Motor neuron (in vitro differentiated cells): ENCODE results near the gene VPS8. TPM values are rescaled to one million over a fixed set of nuclear protein-coding genes. Genes with fewer than 3 reads are reported as not detected.

Experiments used
- ATAC-seq, 8 experiments: fragments of 200-7000 bp; cut with Tn5 transposase; replicated peaks in 6 of 8; 2 replicates each; pipeline ENCODE4 v1.8.0; 2021; ENCODE audit warnings: mild to moderate bottlenecking in 8 of 8, moderate library complexity in 8 of 8
- H3K27ac ChIP-seq, 2 donors: fragments of 250-450 bp; sonication (Bioruptor Pico); 2 replicates each; pipeline ENCODE4 v1.9.0; 2021; ENCODE audit warnings: antibody characterized with exemption in 2 of 2, mild to moderate bottlenecking in 2 of 2, moderate library complexity in 1 of 2
- H3K4me1 ChIP-seq, 2 donors: fragments of 250-450 bp; sonication (Bioruptor Pico); replicated peaks in 1 of 2; 2 replicates each; pipeline ENCODE4 v1.6.1; 2021; ENCODE audit warnings: antibody characterized with exemption in 2 of 2, mild to moderate bottlenecking in 2 of 2, moderate library complexity in 1 of 2
- H3K4me3 ChIP-seq, 5 donors: fragments of 250-450 bp; sonication (Bioruptor Pico); 2 replicates each; pipeline ENCODE4 v1.9.0; 2021; ENCODE audit warnings: antibody characterized with exemption in 5 of 5, mild to moderate bottlenecking in 5 of 5, moderate library complexity in 4 of 5
- WGBS, 10 experiments: fragments of 450-650 bp; shearing (Covaris generic); methylation state at CpG; one replicate each; pipeline ENCODE4 v1.0.0; 2022; 5-methylcytosine and 5-hydroxymethylcytosine counted together
- in situ Hi-C, 9 experiments: fragments of 400-800 bp; cut with MboI; loops; one replicate each; pipeline ENCODE4 v1.15.0; 2021; ENCODE audit warnings: low sequenced_read_pairs in 9 of 9, low pct_unique_long_range_greater_than_20kb in 2 of 9; ENCODE audit not compliant: unreplicated experiment in 9 of 9
- total RNA-seq, 8 experiments: library from RNA; unstranded; fragments of 300-600 nt; gene quantifications; 2 replicates each; pipeline versions ENCODE4 v1.2.3 to v1.2.4, GENCODE V29; 2022

The VPS8 gene
- total RNA-seq, 8 experiments from 2014 or later: 32.0 to 86.0 (median 56.7) TPM

- Histone ChIP-seq H3K4me3 (no peak overlapping the region), H3K27ac (no peak overlapping the region), H3K4me1 (peaks cover 0 to 6% of the 10 kb centered on the region in 2 donors)
- in situ Hi-C loops: no loop called here
- 17 to 100% (median 100%) methylated on average over 1 to 2 of the region's 4 CpGs; no CpG with 5 or more reads in 4 of the 10 experiments for WGBS, 10 experiments
- no peak for ATAC-seq
Measured at GRCh38 chr3:185046603-185047002, 234.6 kb downstream of the VPS8 start.

GRCh38 chr3:185049710-185050109, 237.7 kb downstream of the VPS8 start:
- no peak overlapping the region for H3K27ac ChIP-seq
- 88 to 100% (median 96%) methylated on average over 1 to 4 of the region's 4 CpGs; no CpG with 5 or more reads in 3 of the 10 experiments for WGBS, 10 experiments
- in situ Hi-C loops: no loop called here
- no peaks in the 10 kb centered on the region for H3K4me1 ChIP-seq
- ATAC-seq: no peak
- H3K4me3 ChIP-seq: no peak overlapping the region

- ATAC-seq: no peak
- 77 to 100% (median 96%) methylated on average over 1 to 6 of the region's 8 CpGs; no CpG with 5 or more reads in 4 of the 10 experiments for WGBS, 10 experiments
- in situ Hi-C loops: no loop called here
Measured at GRCh38 chr3:185051801-185052200, 239.8 kb downstream of the VPS8 start.

GRCh38 chr3:185052631-185053030, 240.7 kb downstream of the VPS8 start:
- Histone ChIP-seq H3K4me1 (no peaks in the 10 kb centered on the region), H3K4me3 (no peak overlapping the region), H3K27ac (no peak overlapping the region)
- ATAC-seq: no peak
- in situ Hi-C loops: no loop called here
- 60 to 100% (median 86%) methylated on average over 1 to 6 of the region's 6 CpGs; no CpG with 5 or more reads in 2 of the 10 experiments for WGBS, 10 experiments

More at GRCh38 chr3:185051801-185052200, 239.8 kb downstream of the VPS8 start:
- Histone ChIP-seq H3K4me1 (no peaks in the 10 kb centered on the region), H3K4me3 (no peak overlapping the region), H3K27ac (no peak overlapping the region)

GRCh38 chr3:185056908-185057307, 244.9 kb downstream of the VPS8 start:
- in situ Hi-C loops: no loop called here
- no peak overlapping the region for H3K27ac ChIP-seq
- no peaks in the 10 kb centered on the region for H3K4me1 ChIP-seq
- no peak for ATAC-seq
- no peak overlapping the region for H3K4me3 ChIP-seq
- 64 to 93% (median 87%) methylated on average over 1 to 2 of the region's 2 CpGs; no CpG with 5 or more reads in 1 of the 10 experiments for WGBS, 10 experiments

GRCh38 chr3:185057829-185058228, 245.9 kb downstream of the VPS8 start:
- no peak overlapping the region for H3K4me3 ChIP-seq
- no peak for ATAC-seq
- no peak overlapping the region for H3K27ac ChIP-seq
- WGBS, 10 experiments: 67 to 100% (median 90%) methylated on average over 1 of the region's 1 CpG; no CpG with 5 or more reads in 1 of the 10 experiments
- no peaks in the 10 kb centered on the region for H3K4me1 ChIP-seq
- in situ Hi-C loops: no loop called here

GRCh38 chr3:185058796-185059195, 246.8 kb downstream of the VPS8 start:
- in situ Hi-C loops: no loop called here
- 38 to 86% (median 57%) methylated on average over 1 to 2 of the region's 2 CpGs; no CpG with 5 or more reads in 1 of the 10 experiments for WGBS, 10 experiments
- Histone ChIP-seq H3K4me1 (no peaks in the 10 kb centered on the region), H3K4me3 (no peak overlapping the region), H3K27ac (no peak overlapping the region)
- no peak for ATAC-seq

- no peak overlapping the region for H3K27ac ChIP-seq
- no peak for ATAC-seq
- no peak overlapping the region for H3K4me3 ChIP-seq
- in situ Hi-C loops: no loop called here
- H3K4me1 ChIP-seq: no peaks in the 10 kb centered on the region
- 92 to 100% (median 98%) methylated on average over 1 to 2 of the region's 2 CpGs; no CpG with 5 or more reads in 4 of the 10 experiments for WGBS, 10 experiments
Measured at GRCh38 chr3:185059766-185060165, 247.8 kb downstream of the VPS8 start.

GRCh38 chr3:185060655-185061054, 248.7 kb downstream of the VPS8 start:
- 80 to 100% methylated on average over 1 of the region's 2 CpGs; no CpG with 5 or more reads in 8 of the 10 experiments for WGBS, 10 experiments
- no peak overlapping the region for H3K27ac ChIP-seq
- H3K4me1 ChIP-seq: no peaks in the 10 kb centered on the region
- no peak overlapping the region for H3K4me3 ChIP-seq
- no peak for ATAC-seq
- in situ Hi-C loops: no loop called here

GRCh38 chr3:185062191-185062590, 250.2 kb downstream of the VPS8 start:
- ATAC-seq: no peak
- no peak overlapping the region for H3K4me3 ChIP-seq
- no peaks in the 10 kb centered on the region for H3K4me1 ChIP-seq
- H3K27ac ChIP-seq: no peak overlapping the region
- in situ Hi-C loops: no loop called here

- ATAC-seq: no peak
- 0 to 100% (median 68%) methylated on average over 1 to 3 of the region's 3 CpGs for WGBS, 10 experiments
- H3K27ac ChIP-seq: no peak overlapping the region
- in situ Hi-C loops: no loop called here
- H3K4me1 ChIP-seq: no peaks in the 10 kb centered on the region
- H3K4me3 ChIP-seq: no peak overlapping the region
Measured at GRCh38 chr3:185063431-185063830, 251.5 kb downstream of the VPS8 start.

- in situ Hi-C loops: no loop called here
- WGBS, 10 experiments: 29 to 100% (median 100%) methylated on average over 1 of the region's 3 CpGs; no CpG with 5 or more reads in 6 of the 10 experiments
- Histone ChIP-seq H3K27ac (no peak overlapping the region), H3K4me1 (no peaks in the 10 kb centered on the region), H3K4me3 (no peak overlapping the region)
- ATAC-seq: no peak
Measured at GRCh38 chr3:185065059-185065458, 253.1 kb downstream of the VPS8 start.

GRCh38 chr3:185066251-185066650, 254.3 kb downstream of the VPS8 start:
- Histone ChIP-seq H3K27ac (no peak overlapping the region), H3K4me1 (peaks cover 4 to 5% of the 10 kb centered on the region in 2 donors), H3K4me3 (no peak overlapping the region)
- in situ Hi-C loops: no loop called here
- ATAC-seq: no peak
- WGBS, 10 experiments: 27 to 100% (median 92%) methylated on average over 1 to 4 of the region's 4 CpGs; no CpG with 5 or more reads in 2 of the 10 experiments

- in situ Hi-C loops: no loop called here
- no peak for ATAC-seq
- H3K4me1 ChIP-seq: peaks cover 9% of the 10 kb centered on the region in 2 donors
- no peak overlapping the region for H3K27ac ChIP-seq
- 53 to 100% (median 89%) methylated on average over 2 to 9 of the region's 11 CpGs for WGBS, 10 experiments
- no peak overlapping the region for H3K4me3 ChIP-seq
Measured at GRCh38 chr3:185067173-185067572, 255.2 kb downstream of the VPS8 start.
